Common myeloid progenitor, CD34-positive (primary cell): ENCODE data around the gene CRYGS.
A peak's percentile ranks its signal among the peaks of the same experiment; 100 is the strongest.

ENCODE experiments used
- CTCF ChIA-PET: fragments of 350-600 bp; sonication (Branson Sonifier 250); formaldehyde crosslinking; loops from one replicate; lab custom pipeline; 2021; ENCODE audit warnings: antibody characterized with exemption; lab: Charles Lee
- POLR2A ChIA-PET: fragments of 350-600 bp; sonication (Branson Sonifier 250); formaldehyde crosslinking; loops from one replicate; lab custom pipeline; 2021; ENCODE audit warnings: antibody characterized with exemption; lab: Charles Lee
- DNase-seq, 3 donors: peaks; one replicate each; pipeline versions ENCODE4 v3.0.0 to v3.0.0-alpha.2; 2013
- H3K27ac ChIP-seq, 2 experiments: 1 replicate in 1 of 2; 2 replicates in 1 of 2; pipeline ENCODE4 v1.7.0; 2013; ENCODE audit warnings: inconsistent platforms in 2 of 2, low read length in 2 of 2, mild to moderate bottlenecking in 2 of 2, low read depth in 1 of 2, moderate library complexity in 1 of 2; ENCODE audit not compliant: severe bottlenecking in 2 of 2, insufficient read depth in 1 of 2, poor library complexity in 1 of 2
- H3K27me3 ChIP-seq, 5 experiments: replicated peaks in 2 of 5; 1 replicate in 3 of 5; 2 replicates in 2 of 5; pipeline versions ENCODE4 v1.6.1 to v1.7.0; 2013; ENCODE audit warnings: low read length in 4 of 5, mild to moderate bottlenecking in 2 of 5, moderate library complexity in 2 of 5, inconsistent platforms in 1 of 5; ENCODE audit not compliant: insufficient read depth in 5 of 5, control insufficient read depth in 4 of 5
- H3K36me3 ChIP-seq, 4 experiments: 1 replicate in 2 of 4; 2 replicates in 2 of 4; pipeline versions ENCODE4 v1.6.1 to v1.7.0; 2013; ENCODE audit warnings: low read length in 3 of 4, control low read depth in 1 of 4, mild to moderate bottlenecking in 1 of 4; ENCODE audit not compliant: control insufficient read depth in 4 of 4, insufficient read depth in 4 of 4
- H3K4me1 ChIP-seq, 4 experiments: 1 replicate in 3 of 4; 2 replicates in 1 of 4; pipeline versions ENCODE4 v1.6.1 to v1.7.1; 2013; ENCODE audit warnings: low read length in 3 of 4, mild to moderate bottlenecking in 3 of 4, control low read depth in 1 of 4, inconsistent platforms in 1 of 4, moderate library complexity in 1 of 4; ENCODE audit not compliant: control insufficient read depth in 4 of 4, insufficient read depth in 4 of 4; ENCODE audit errors: control extremely low read depth in 1 of 4
- H3K4me3 ChIP-seq, 7 experiments: 1 replicate in 4 of 7; 2 replicates in 3 of 7; pipeline versions ENCODE4 v1.5.1 to v1.7.0; 2013; ENCODE audit warnings: mild to moderate bottlenecking in 7 of 7, low read length in 6 of 7, moderate library complexity in 6 of 7, inconsistent platforms in 2 of 7, low read depth in 2 of 7, control low read depth in 1 of 7; ENCODE audit not compliant: insufficient read depth in 4 of 7, control insufficient read depth in 1 of 7; ENCODE audit errors: extremely low read depth in 1 of 7
- H3K9me3 ChIP-seq, 5 experiments: 1 replicate in 4 of 5; 2 replicates in 1 of 5; pipeline versions ENCODE4 v1.6.1 to v1.7.1; 2013; ENCODE audit warnings: low read length in 4 of 5, mild to moderate bottlenecking in 2 of 5, inconsistent platforms in 1 of 5, low read depth in 1 of 5, moderate library complexity in 1 of 5; ENCODE audit not compliant: control insufficient read depth in 4 of 5, insufficient read depth in 2 of 5; ENCODE audit errors: control extremely low read depth in 1 of 5
- WGBS: methylation state at CpG from one replicate; pipeline ENCODE4 v1.1.5; 2013; ENCODE audit not compliant: insufficient coverage; 5-methylcytosine and 5-hydroxymethylcytosine counted together

CRYGS gene

GRCh38 chr3:186540835-186541226, 3.3 kb downstream of the CRYGS start:
- H3K9me3 ChIP-seq, result no peaks in the 10 kb centered on the region
- peaks cover 0 to 6% (median 5%) of the 10 kb centered on the region in 4 experiments for H3K36me3 ChIP-seq
- ChIA-PET CTCF (interaction anchor here (0.7 to 12.4 kb wide), 29 partner anchors 8 to 635 kb away, joined by 3 to 232 read pairs (median 6); partner anchors contain the start of genes DGKG and DNAJB11), POLR2A (no interaction called here)
- DNase-seq, result no peak
- H3K4me3 ChIP-seq, result no peak overlapping the region
- H3K27ac ChIP-seq, result no peak overlapping the region
- 57% methylated on average over 1 of the region's 2 CpGs for WGBS
- no peaks in the 10 kb centered on the region for H3K27me3 ChIP-seq
- peaks cover 2 to 29% (median 14%) of the 10 kb centered on the region in 4 experiments for H3K4me1 ChIP-seq

GRCh38 chr3:186540221-186540834, 3.9 kb downstream of the CRYGS start:
- 0% methylated on average over 7 of the region's 8 CpGs for WGBS
- no peaks in the 10 kb centered on the region for H3K27me3 ChIP-seq
- H3K9me3 ChIP-seq, result no peaks in the 10 kb centered on the region
- ChIA-PET CTCF (interaction anchor here (0.6 to 12.4 kb wide), 47 partner anchors 9 to 671 kb away, joined by 3 to 232 read pairs (median 4); partner anchors contain the start of genes DGKG and DNAJB11), POLR2A (interaction anchor here (0.6 to 0.7 kb wide), 2 partner anchors 21 to 260 kb away, joined by 5 to 7 read pairs; no protein-coding TSS in a partner anchor)
- peak; percentile 81 to 93 (median 87) for DNase-seq
- peak overlapping the region in 2 of 7 experiments; percentile 34 to 54 for H3K4me3 ChIP-seq
- H3K27ac ChIP-seq, result no peak overlapping the region
- peaks cover 2 to 29% (median 14%) of the 10 kb centered on the region in 4 experiments for H3K4me1 ChIP-seq
- peaks cover 0 to 6% (median 5%) of the 10 kb centered on the region in 4 experiments for H3K36me3 ChIP-seq

- no peak overlapping the region for H3K27ac ChIP-seq
- POLR2A ChIA-PET, result no interaction called here
- no peak overlapping the region for H3K4me3 ChIP-seq
- 100% methylated on average over 1 of the region's 3 CpGs for WGBS
- no peaks in the 10 kb centered on the region for H3K27me3 ChIP-seq
- no peaks in the 10 kb centered on the region for H3K9me3 ChIP-seq
- DNase-seq, result no peak
- peaks cover 7 to 39% (median 20%) of the 10 kb centered on the region in 4 experiments for H3K4me1 ChIP-seq
- H3K36me3 ChIP-seq, result peaks cover 0 to 3% (median 0%) of the 10 kb centered on the region in 4 experiments
- CTCF ChIA-PET, result interaction anchor here (0.8 to 12.4 kb wide), 17 partner anchors 10 to 558 kb away, joined by 3 to 232 read pairs (median 11); no protein-coding TSS in a partner anchor
These were observed 5.4 kb downstream of the CRYGS start for GRCh38 chr3:186538779-186539178.

DNA sequence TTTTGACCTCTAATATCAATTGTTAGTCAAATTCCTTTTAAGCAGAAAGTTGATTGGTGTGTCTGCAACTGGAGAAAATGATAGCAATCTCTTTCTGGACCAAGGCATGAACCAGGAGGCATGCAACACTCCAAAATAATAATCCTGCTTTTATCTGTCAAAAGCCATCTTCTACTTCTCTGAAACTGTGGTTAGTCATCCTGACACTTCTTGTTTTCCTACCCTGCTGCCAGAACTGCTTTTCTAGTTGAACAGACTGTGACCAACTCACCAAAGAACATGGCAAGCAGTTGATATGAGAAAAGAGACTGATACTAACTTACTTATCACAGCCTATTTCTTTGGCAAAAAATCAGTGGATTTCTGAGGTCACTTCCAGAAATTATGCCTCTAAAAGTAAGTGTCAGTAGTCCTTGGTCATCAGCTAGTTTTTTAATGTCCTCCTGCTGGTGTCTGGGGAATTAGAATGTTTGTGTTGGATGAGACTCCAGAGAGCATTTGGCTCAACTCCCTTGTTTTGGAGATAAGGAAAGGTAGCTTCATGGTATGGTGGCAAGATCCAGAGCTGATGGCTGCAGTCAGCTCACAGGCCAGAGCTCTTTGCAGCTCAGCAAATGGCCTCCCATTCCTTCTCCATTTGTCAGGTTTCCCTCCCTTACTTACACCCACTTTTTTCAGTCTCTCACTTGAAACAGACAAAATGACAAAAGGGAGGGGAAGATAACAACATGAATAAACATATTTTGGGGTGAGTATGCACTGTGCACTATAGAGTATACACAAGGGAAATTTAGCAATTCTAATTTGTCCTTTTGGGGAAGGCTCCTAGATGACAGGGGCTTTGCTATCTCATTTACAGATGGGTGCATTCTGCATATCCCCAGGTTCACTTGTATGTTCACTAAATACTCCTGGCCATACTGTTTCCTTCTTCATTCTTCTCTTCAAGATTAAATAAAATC, 7.0 kb downstream of the CRYGS start:
- CTCF ChIA-PET, result interaction anchor here (0.6 to 12.4 kb wide), 12 partner anchors 19 to 1242 kb away, joined by 3 to 232 read pairs (median 4); no protein-coding TSS in a partner anchor
- Histone ChIP-seq H3K4me3 (no peak overlapping the region), H3K27me3 (no peaks in the 10 kb centered on the region), H3K9me3 (no peaks in the 10 kb centered on the region), H3K4me1 (peaks cover 20 to 54% (median 35%) of the 10 kb centered on the region in 4 experiments), H3K27ac (no peak overlapping the region), H3K36me3 (peaks cover 0 to 3% (median 0%) of the 10 kb centered on the region in 4 experiments)
- DNase-seq, result peak in 2 of 3 donors; percentile 50 to 62
- POLR2A ChIA-PET, result no interaction called here

DNA sequence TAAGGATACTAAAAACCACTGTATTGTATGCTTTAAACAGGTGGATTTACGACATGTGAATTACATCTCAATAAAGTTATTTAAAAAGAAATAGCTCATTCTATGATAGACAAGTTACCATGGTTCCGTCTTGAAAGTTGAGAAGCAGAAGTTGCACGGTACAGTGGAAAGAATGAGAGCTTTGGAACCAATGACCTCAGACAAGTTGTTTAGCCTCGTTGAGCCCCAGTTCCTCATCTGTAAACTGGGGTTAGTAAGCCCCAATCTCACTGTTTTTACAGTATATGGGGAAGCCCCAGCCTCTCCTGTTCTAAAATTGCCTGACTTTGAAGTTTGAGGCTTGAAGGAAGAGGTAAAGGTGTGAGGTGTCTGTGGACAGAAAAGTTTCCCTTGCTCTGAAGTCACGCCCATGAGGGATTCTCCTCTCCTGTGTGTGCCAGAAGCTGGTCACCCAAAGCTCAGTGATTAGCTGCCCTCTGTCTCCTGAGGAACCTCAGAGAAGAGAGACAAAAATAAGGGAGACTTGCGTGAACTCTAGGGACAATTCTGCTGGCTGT, 10.0 kb downstream of the CRYGS start:
- H3K27ac ChIP-seq, result no peak overlapping the region
- peaks cover 25 to 64% (median 50%) of the 10 kb centered on the region in 4 experiments for H3K4me1 ChIP-seq
- CTCF ChIA-PET, result interaction anchor here (0.7 to 12.4 kb wide), 10 partner anchors 15 to 554 kb away, joined by 3 to 232 read pairs (median 3); no protein-coding TSS in a partner anchor
- no peaks in the 10 kb centered on the region for H3K36me3 ChIP-seq
- H3K4me3 ChIP-seq, result no peak overlapping the region
- peak; percentile 50 to 93 (median 89) for DNase-seq
- 42% methylated on average over 5 of the region's 6 CpGs for WGBS
- H3K9me3 ChIP-seq, result no peaks in the 10 kb centered on the region
- no peaks in the 10 kb centered on the region for H3K27me3 ChIP-seq
- POLR2A ChIA-PET, result interaction anchor here (0.7 kb wide), 2 partner anchors 8 to 877 kb away, joined by 3 read pairs; no protein-coding TSS in a partner anchor

GRCh38 chr3:186532598-186533072, 11.5 kb downstream of the CRYGS start:
- POLR2A ChIA-PET, result interaction anchor here (1.1 kb wide), 1 partner anchor 13 kb away, joined by 4 read pairs; no protein-coding TSS in a partner anchor
- CTCF ChIA-PET, result interaction anchor here (1.2 to 5.6 kb wide), 4 partner anchors 14 to 274 kb away, joined by 3 to 40 read pairs (median 6); no protein-coding TSS in a partner anchor
- no peak overlapping the region for H3K27ac ChIP-seq

More at GRCh38 chr3:186532598-186533072, 11.5 kb downstream of the CRYGS start:
- WGBS, result no CpG with 5 or more reads among the region's 1 CpG
- DNase-seq, result peak; percentile 53 to 91 (median 85)
- peak overlapping the region in 1 of 7 experiments; percentile 20 for H3K4me3 ChIP-seq
- H3K27me3 ChIP-seq, result no peaks in the 10 kb centered on the region
- peaks cover 27 to 77% (median 63%) of the 10 kb centered on the region in 4 experiments for H3K4me1 ChIP-seq
- peaks cover 0 to 4% (median 0%) of the 10 kb centered on the region in 5 experiments for H3K9me3 ChIP-seq
- H3K36me3 ChIP-seq, result no peaks in the 10 kb centered on the region
